NOMO-1 (cell line): ENCODE measurements around the gene SFRP5.

Source experiments
- DNase-seq, 2 experiments: peaks; one replicate each; lab custom pipeline; 2025; ENCODE audit not compliant: unreplicated experiment in 2 of 2; lab: John Stamatoyannopoulos, UW

Gene SFRP5, protein sequence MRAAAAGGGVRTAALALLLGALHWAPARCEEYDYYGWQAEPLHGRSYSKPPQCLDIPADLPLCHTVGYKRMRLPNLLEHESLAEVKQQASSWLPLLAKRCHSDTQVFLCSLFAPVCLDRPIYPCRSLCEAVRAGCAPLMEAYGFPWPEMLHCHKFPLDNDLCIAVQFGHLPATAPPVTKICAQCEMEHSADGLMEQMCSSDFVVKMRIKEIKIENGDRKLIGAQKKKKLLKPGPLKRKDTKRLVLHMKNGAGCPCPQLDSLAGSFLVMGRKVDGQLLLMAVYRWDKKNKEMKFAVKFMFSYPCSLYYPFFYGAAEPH

DNA sequence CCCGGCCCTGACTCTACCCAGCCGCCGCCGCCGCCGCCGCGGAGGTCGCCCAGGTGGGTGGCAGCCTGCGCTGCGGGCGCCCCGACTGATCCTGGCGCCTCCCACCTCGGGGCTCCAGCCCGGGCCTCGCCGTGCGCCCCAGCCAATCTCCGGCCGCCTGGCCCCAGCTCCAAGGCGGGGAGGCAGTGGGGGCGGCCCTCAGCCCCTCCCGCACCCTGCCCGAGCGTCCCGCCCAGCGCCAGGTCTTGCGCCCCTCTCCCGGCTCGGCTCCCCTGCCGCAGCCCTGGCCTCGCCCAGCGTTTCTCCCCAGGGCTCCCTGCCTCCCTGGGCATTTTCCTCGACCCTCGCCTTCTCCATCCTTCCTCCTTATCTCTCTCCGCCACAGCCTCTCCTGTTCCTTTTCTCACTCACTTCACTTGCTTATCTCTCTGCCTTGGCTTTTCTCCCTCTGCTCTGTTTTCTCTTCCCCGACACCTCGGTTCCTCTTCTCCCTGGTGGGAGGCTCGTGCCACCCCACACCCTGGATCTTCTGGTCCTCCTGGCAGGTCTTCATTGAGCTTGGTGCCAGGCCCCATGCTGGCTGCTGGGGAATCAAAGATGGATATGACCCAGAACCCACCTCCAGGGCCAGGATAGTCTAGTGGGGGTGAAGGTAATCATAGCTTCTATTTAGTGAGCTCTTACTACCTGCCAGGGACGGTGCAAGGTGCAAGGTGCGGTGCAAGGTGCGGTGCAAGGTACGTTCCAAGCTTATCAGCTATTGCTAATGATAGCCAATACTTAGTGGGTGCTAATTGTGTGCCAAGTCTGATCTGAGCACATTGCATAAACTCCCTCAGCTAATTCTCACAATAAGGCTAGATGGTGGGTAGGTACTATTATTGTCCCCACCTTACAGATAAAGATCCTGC, at the start of gene SFRP5:
TSS of gene SFRP5 (minus strand) at position 87 of the 911 bp plus-strand sequence. CDS start 166 bp downstream, outside the sequence.
- DNase-seq, result no peak

DNA sequence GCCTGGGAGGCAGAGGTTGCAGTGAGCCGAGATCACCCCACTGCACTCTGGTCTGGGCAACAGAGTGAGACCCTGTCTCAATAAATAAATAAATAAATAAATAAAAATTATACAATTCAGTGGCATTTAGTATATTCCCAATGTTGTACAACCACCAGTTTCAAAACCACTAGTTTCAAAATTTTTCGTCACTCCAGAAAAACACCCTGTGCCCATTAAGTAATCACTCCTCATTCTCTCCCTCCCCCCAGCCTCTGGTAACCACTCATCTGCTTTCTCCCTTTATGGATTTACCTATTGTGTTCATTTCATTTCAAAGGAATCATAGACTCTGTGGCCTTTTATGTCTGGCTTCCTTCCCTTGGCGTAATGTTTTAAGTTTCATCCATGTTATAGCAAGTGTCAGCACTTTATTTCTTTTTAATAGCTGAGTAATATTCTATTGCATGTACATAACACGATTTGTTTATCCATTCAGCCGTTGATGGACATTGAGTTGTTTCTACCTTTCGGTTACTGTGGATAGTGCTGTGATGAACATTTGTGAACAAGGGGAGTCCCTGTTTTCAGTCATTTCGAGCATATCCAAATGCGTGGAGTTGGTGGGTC, 48.4 kb upstream of the SFRP5 start:
- no peak for DNase-seq

DNA sequence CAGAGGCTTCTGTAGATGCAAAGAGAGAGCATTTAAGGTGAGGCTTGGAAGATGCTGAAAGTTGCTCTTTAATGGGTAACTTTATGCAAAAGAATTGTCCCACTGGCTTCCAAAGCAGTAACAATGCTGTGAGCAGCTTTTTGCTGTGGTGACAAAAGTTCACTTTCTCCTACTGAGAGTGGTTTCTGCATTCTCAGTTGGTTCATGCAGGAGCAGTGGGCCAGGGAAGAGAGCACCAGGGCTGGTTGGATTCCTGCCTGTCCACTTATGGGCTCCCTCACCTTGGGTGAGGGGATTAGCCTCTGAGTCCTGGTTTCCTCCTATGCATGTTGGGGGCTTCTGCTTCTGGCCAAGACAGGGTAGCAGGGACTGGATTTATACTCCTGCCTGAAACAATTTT, 46.8 kb upstream of the SFRP5 start:
- DNase-seq, result no peak

DNA sequence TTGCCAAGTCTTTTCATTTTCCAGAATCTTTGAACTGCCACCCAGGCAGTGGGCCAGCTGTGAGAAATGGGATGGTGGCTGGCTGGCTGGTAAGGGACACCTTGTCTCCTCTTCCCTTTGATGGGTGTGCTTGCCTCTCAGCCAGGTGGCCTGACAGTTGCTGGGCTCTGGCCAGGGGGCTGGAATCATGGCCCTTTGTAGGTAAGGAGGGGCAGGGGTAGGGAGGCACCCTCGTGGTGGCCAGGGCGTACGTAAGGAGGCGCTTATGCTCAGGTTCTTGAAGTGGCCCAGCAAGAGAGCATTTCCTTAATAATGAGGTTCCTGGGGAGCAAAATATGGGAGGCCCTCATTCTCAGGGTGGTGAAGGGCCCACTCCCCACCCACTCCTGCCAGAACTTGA, 44.8 kb upstream of the SFRP5 start:
- no peak for DNase-seq

DNA sequence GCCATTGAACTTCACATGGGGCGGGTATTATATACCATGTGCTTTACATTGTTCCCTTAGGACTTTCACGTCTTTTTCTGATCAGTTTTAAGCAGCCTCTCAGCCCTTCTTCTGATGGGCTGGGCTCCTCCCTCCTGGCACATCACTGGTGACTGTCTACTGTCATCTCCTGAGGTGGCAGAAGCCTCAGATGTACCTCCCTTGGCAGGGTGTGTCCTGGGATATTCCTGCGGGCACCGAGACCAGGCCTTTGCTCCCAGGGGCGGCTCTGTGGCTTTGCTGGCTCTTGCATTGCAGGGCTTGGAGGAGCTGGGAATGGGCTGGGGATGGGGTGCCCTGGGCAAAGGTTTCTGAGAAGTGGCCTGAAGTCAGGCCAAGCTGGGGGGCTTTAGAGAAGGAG, 43.2 kb upstream of the SFRP5 start:
- no peak for DNase-seq

DNA sequence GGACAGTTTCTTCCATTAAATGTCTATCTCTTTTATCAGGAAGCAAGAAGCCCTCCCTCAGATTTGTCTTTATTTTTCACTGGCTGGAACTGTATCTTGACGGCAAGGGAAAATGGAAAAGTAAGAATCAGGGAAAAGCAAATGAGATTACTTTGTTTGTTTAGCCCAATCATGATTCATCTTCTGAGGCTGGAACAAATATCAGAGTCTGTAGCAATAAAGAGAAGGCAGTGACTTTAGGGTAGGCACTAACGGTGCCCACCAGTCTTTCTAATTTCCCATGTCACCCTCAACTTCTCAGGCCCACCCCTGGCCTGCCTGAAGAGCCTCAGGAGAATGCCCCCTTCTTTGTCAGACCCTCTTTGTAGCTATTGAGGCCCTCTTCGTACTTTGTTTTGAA, 41.5 kb upstream of the SFRP5 start:
- DNase-seq, result no peak

DNA sequence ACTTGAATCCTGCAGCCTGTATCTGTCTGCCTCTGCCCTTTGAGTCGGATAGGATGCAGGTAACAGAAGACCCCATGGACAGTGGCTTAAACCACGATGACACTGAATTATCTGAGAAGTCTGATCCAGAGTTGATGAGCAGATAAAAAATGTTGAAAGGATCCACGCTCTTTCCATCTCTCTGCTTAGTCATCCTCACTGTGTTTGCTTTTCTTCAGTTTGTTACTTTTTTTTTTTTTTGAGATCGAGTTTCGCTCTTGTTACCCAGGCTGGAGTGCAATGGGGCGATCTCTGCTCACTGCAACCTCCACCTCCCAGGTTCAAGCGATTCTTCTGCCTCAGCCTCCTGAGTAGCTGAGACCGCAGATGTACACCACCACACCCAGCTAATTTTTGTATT, 40.9 kb upstream of the SFRP5 start:
- no peak for DNase-seq

DNA sequence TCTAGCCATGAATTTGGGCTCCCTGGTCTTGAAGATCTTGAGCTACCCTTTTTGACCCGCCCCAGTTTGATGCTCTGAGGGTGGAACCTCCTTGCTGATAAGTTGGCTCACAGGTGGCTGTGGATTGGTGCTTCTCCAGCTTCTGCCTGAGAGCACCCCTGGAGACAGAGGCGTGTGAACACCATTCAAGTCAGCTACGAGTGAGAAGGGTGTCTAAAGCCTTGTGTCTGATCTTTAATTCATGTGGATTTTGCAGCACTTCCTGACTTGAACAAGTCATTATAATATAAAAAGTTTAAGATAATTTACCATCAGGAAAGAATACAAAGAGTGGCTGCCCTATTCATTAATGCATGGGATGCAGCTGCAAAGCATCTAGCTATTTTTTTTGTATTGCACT, 40.2 kb upstream of the SFRP5 start:
- no peak for DNase-seq

DNA sequence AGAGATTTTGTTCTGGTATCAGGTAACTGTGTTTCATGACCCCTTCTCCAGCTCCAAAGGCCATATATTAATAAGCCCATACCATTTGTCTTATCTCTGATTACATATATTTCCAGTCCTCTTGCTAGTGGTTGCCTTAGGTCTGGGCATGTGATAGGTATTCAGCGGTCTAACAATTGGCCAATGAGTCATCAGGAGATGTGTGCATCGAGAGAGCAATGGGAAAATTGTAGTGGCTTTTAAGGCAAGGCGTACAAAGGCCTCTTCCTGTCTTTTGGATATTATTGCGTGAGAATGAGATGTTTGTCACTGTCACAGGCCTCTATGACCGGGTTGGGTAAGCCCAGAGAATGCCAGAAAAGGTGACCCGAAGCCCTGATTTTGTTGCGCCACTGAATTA, 38.6 kb upstream of the SFRP5 start:
- peak; percentile 7 to 20 for DNase-seq

DNA sequence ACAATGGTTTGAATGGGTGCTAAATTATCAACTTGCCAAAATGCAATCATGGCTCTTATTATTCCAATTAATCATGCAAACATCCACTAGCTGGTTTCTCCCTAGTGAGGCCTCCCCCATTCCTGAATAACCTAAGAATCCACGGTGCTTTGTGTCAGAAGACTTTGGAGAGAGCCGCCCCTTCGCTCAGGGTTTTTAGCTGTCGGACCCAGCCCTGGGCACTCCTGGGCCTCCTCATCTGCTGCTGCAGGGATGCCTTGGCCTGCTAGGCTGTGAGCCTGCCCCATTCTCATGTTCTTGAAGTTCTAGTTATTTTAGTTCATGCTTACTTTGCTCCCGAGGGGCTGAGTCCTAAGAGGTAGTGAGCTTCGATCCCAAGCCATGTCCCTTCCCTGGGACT, 34.1 kb upstream of the SFRP5 start:
- no peak for DNase-seq

DNA sequence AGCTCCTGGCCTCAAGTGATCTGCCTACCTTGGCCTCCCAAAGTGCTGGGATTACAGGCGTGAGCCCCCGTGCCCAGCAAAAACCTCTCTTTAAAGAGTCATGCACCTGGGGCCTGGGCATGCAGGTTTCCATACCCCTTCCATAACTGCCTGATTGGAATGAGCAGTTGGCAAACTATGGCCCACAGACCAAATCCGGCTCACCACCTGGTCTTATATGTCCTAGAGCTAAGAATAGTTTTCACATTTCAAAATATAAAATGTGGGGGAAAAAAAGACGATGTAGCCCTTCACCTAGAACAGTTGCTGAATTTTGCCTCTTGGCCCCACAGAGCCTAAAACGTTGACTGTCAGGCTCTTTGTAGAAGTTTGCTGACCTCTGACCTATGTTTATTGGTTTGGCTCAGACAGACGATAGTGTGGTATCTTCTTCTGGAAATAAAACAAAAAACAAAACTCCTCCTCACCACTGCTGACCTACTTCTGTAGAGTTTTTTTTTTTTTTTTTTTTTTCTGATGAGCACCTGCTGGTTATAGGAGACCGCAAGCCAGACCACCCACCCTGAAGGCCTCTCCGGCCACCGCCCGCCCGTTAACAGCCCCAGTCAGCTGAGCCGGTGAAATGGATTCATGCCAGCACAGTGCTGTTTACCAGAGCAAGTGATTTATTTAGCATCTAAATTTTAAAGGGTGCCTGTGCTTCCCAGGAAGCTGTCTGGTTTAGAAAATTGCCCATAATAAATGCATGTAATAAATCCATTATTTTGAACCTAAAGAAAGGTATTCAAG, 33.5 kb upstream of the SFRP5 start:
- no peak for DNase-seq

DNA sequence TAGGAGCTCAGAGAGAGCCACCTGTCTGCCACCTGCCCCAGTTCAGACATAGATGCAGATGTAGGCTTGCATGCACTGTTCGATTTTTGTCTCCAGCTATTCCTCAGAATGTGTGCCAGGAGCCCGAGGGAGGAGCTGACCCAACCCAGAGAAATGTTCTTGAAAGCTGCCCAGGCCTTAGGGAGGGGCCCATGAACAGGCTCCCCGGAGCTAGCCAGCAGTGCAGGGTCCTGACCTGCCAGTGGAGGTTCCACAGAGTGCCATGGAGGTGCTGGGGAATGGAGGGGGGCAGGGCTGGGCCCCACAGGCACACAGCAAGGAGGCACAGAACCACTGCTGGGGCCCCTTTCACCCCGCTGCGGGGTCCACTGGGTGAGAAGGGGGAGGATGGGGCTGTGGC, 29.6 kb upstream of the SFRP5 start:
- DNase-seq, result no peak

DNA sequence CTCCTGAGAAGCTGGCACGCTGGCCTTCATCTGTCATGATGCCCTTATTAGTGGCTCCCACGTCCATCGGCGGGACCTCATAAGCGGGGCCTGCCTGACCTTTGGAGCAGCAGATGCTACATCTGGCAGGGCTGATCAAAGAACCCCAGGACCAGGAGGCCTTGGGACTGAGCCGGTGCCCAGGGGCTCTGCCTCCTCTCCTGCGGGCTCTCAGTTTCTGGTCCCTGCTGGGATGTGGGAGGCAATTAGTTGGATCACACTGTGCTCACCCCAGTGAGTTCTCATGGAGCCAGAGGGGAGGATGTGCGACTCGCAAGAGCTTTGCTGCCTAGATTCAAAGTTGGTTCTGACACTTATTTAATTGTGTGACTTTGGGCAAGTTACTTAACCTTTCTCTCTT, 28.7 kb upstream of the SFRP5 start:
- DNase-seq, result no peak

DNA sequence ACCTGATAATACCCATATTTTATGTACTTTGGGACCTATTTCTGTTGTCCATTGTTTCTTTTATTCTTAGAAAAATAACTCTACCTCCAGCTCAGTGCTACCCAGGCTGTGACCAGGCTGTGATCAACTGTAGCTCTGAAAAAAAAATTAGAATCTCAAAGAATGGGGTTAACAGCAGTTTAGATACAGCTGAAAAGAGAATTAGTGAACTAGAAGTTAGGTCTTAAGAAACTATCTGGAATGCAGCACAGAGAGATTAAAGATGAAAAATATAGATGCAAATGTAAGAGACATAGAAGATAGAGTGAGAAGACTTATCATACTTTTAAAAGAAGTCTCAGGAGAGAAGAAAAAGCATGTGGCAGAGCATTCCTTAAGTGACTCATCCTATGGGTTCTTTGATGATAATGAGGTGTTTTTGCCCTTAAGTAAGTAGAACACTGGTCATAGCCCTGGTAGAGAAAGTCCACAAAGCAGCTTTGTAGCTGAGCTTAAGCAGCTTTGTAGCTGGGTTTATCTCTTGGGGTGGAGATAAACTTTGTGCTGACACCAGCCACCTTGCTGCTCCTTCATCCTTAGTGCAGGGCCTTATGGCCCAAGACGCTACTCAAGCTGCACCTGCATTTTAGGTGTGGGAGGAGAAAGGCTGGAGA, 27.3 kb upstream of the SFRP5 start:
- DNase-seq, result no peak

DNA sequence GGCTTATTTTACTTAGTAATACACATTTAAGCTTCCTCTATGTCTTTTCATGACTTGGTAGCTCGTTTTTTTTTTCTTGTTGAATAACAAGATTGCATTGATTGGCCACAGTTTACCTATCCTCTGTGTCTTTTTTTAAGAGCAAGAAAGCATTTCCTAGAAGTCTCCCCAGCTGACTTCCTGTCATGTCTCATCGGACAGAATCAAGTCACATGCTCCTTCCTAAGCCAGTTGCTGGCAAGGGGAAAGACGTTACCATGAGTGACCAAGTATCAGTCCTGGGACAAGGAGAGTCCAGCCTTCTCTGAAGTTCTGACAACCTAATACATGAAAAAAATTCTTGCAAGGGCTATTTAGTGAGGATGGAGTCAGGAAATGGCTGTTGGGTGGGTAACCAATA, 24.9 kb upstream of the SFRP5 start:
- no peak for DNase-seq

DNA sequence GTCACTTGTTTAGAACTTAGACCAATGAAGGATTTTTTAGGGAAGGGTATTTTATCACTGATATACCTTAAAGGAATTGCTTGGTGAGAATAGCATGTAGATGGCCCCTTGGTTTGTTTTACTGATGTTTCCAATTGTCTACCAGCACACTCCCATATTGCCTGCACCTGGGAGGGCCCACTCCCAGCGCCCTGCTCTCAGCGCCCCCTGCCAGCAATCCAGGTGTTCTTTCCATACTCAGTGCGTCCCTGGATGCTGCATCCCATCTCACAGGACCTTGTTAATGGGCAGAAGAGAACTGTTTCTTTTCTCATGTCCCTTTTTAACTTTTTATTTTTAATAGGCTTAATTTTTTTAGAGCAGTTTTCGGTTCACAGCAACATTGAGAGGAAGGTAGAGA, 24.1 kb upstream of the SFRP5 start:
- no peak for DNase-seq

DNA sequence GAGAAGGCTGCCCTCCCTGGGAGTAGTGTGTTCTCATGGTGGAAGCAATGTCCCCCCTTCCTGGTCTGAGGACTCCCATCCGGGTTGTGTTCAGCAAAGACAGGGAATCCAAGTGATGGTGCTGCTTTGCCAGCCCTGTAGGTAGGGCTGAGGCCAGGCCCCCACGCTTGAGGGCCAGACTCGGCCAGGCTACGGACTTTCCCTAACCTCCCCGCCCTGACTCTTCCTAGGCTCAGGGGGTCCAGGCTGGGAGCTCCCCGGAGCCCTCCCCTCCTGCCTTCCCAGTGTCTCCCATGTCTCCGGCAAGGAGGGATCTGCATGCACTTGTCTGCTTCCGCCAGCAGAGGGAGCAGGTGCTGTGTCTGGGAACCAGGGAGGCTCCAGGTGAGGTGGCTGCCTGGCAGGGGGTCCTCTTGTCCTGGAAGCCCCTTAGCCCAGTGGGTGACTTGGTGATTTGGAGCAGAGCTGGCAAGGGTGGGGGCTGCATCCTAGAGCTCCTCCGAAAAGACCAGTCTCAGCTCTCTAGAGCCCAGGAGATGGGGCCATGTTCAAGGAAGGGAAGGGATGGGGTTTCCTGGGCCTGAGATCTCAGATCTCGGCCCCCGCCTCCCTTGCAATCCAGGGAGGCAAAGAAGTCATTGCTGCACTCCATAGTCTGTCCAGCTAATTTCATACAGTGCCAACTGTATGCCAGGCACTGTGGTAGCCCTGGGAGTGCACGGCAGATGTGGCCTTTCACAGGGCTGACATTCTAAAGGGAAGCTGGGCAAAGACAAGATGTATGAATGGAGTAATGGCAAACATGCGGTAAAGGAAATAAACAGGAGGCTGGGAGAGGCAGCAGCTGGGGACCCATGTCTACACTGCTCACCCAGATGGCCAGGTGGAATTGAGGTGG, 20.3 kb upstream of the SFRP5 start:
- DNase-seq, result peak in 1 of 2 experiments; percentile 9

DNA sequence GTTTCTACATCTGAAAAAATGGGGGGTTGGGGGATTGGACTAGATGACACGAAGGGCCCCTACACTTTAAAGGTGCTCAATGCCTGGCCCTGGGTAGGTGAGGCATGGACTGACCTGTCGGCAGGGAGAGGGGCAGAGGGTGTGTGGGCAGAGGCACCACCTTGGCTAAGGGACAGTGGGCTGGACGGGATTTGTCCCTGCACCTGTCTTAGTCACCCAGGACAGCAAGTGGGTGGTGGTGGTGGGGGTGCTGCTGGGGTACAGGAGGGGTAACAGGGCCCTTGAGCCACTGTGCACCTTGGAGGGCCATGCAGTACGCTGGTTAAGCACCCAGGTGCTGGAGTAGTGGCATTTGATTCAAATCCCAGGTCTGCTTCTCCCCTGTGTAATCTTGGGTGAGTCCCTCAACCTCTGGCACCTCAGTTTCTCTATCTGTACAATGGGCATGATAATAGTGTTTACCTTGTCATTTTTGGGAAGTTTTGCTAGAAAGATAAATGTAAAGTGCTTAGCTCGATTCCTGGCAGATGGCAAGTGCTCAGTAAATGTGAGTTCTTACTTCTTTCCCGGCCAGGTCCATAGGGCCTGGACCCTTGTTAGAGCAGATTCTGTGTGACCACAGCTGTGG, 18.1 kb upstream of the SFRP5 start:
- no peak for DNase-seq
